ENCODE results near the gene SHROOM3. TPM values are rescaled to one million over a fixed set of nuclear protein-coding genes. Genes with fewer than 3 reads are reported as not detected.

The SHROOM3 gene
- total RNA-seq, 2 experiments from 2014 or later = not detected

DNA sequence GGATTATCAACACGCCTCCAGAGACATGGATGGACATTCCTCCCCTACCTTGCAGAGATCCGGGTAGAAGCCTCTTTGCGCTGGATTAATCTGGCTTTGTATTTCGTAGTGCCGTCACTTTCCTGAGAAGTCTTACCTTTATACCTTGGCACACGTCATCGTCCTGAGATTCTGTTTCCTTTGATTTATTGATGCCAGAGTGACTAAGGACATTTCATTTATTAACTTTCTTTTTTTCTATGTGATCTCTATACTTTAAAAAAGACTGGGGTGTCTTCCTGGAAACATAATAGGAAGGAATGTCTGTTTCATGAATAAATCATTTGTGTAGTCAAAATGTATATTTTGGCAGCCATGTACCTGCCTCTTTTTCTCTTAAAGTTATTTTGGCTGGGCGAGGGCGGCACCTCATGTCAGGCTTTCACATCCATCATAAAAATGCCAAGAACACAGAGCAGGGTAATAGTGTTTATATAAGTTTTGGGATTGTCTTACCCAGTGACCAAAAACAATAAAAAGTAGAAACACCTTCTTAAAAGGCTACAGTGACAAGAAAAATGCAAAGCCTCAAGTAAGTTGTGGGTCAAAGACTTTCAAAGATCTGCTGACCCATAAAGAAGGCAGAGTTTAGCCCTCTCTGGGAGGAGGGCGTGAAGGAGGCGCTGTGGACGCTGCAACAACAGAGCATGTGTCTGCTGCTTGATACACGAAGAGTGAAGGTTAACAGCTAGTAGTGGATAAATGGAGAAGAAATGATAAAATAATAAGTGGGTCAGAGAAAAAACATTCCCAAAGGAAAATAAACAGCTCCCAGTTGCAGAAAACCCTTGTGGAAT is 124.4 kb downstream of the SHROOM3 start:
- no peak overlapping the region for H3K4me3 Mint-ChIP-seq
- H3K36me3 Mint-ChIP-seq (ENCODE audit: low read depth) = no peaks in the 10 kb centered on the region
- H3K27me3 Mint-ChIP-seq = no peaks in the 10 kb centered on the region
- no peaks in the 10 kb centered on the region for H3K4me1 Mint-ChIP-seq
- H3K27ac Mint-ChIP-seq = no peak overlapping the region
- H3K9me3 Mint-ChIP-seq = no peaks in the 10 kb centered on the region
- DNase-seq = no peak
- ChIA-PET POLR2A (no interaction called here), CTCF (no interaction called here)

DNA sequence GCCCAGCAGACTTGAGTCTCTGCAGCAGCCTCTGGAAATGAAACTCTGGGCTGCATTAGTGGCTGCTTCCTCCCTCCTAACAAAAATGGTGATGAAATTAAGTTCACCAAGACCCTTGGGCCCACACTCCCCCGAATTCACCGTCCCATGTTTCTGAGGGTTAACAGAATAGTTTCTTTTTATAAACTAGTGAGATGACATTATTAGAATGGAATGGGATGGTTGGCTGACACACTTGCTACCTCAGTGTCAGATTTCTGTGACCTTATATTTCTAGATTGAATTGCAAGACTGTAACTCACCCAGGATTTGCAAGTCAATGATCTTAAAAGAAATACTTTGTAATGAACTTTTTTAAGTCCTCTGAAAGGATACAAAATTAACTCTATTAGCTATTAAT is 127.1 kb downstream of the SHROOM3 start:
- ChIA-PET POLR2A (no interaction called here), CTCF (no interaction called here)
- Mint-ChIP-seq H3K9me3 (no peaks in the 10 kb centered on the region), H3K27me3 (no peaks in the 10 kb centered on the region), H3K36me3 (ENCODE audit: low read depth) (no peaks in the 10 kb centered on the region), H3K4me1 (no peaks in the 10 kb centered on the region), H3K4me3 (no peak overlapping the region), H3K27ac (no peak overlapping the region)
- no peak for DNase-seq

- no peak overlapping the region for H3K27ac Mint-ChIP-seq
- no peaks in the 10 kb centered on the region for H3K4me1 Mint-ChIP-seq
- DNase-seq = no peak
- ChIA-PET POLR2A (no interaction called here), CTCF (no interaction called here)
- H3K9me3 Mint-ChIP-seq = no peaks in the 10 kb centered on the region
- H3K36me3 Mint-ChIP-seq (ENCODE audit: low read depth) = no peaks in the 10 kb centered on the region
- no peaks in the 10 kb centered on the region for H3K27me3 Mint-ChIP-seq
- no peak overlapping the region for H3K4me3 Mint-ChIP-seq
These were observed 127.9 kb downstream of the SHROOM3 start for GRCh38 chr4:76562836-76563453.

- no peak for DNase-seq
- Mint-ChIP-seq H3K27me3 (peaks cover 1% of the 10 kb centered on the region), H3K4me3 (no peak overlapping the region), H3K4me1 (no peaks in the 10 kb centered on the region), H3K27ac (no peak overlapping the region), H3K36me3 (ENCODE audit: low read depth) (no peaks in the 10 kb centered on the region), H3K9me3 (no peaks in the 10 kb centered on the region)
- ChIA-PET POLR2A (no interaction called here), CTCF (no interaction called here)
These were observed 128.6 kb downstream of the SHROOM3 start for GRCh38 chr4:76563454-76564122.

DNA sequence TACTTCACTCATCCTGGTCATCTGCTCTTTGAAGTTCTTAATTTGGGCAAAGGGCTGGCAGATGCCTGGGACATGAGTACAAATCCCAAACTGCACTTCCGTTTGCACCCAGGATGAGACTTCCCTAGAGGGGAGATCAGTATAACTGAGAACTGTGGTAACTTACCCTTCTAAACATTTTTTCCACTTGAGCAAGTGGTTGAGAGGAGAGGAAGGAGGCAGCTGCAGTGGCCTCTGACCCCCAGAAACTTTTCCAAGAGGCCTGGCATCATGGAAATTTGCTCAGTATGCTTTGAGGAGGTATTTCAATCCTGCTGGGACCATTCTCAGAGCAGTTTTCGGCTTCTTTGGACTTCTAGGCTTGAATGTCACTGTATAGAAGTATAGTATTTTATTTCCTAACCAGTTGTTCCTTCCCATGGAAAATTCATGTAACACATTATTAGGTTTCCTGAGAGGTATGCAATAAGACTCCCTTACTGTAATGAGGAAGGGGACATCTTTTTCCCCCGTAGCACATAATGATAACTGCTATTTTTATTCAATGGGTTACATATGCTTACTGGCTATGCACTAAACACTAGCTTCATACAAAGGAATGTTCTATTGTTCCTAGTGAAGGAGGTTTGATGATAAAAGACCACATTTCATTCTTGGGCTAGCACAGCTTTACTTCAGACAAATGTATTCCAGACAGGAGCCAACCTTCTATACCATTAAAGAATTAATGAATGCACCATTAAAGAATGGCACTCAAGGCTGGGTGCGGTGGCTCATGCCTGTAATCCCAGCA is 129.3 kb downstream of the SHROOM3 start:
- no peak overlapping the region for H3K4me3 Mint-ChIP-seq
- CTCF ChIA-PET = interaction anchor here (0.9 kb wide), 1 partner anchor 15 kb away, joined by 3 read pairs; no protein-coding TSS in a partner anchor
- POLR2A ChIA-PET = no interaction called here

GRCh38 chr4:76568262-76568661 is 133.2 kb downstream of the SHROOM3 start:
- H3K4me3 Mint-ChIP-seq = no peak overlapping the region
- H3K27me3 Mint-ChIP-seq = peaks cover 7% of the 10 kb centered on the region
- CTCF ChIA-PET = no interaction called here

More for the DNA sequence above, 129.3 kb downstream of the SHROOM3 start:
- no peaks in the 10 kb centered on the region for H3K36me3 Mint-ChIP-seq (ENCODE audit: low read depth)
- H3K27ac Mint-ChIP-seq = no peak overlapping the region
- peaks cover 1% of the 10 kb centered on the region for H3K27me3 Mint-ChIP-seq
- no peaks in the 10 kb centered on the region for H3K4me1 Mint-ChIP-seq
- DNase-seq = no peak
- H3K9me3 Mint-ChIP-seq = no peaks in the 10 kb centered on the region

GRCh38 chr4:76569225-76569624 is 134.2 kb downstream of the SHROOM3 start:
- CTCF ChIA-PET = no interaction called here

More at GRCh38 chr4:76568262-76568661, 133.2 kb downstream of the SHROOM3 start:
- Mint-ChIP-seq H3K36me3 (ENCODE audit: low read depth) (no peaks in the 10 kb centered on the region), H3K9me3 (no peaks in the 10 kb centered on the region), H3K4me1 (no peaks in the 10 kb centered on the region), H3K27ac (no peak overlapping the region)
- no peak for DNase-seq
- POLR2A ChIA-PET = no interaction called here

DNA sequence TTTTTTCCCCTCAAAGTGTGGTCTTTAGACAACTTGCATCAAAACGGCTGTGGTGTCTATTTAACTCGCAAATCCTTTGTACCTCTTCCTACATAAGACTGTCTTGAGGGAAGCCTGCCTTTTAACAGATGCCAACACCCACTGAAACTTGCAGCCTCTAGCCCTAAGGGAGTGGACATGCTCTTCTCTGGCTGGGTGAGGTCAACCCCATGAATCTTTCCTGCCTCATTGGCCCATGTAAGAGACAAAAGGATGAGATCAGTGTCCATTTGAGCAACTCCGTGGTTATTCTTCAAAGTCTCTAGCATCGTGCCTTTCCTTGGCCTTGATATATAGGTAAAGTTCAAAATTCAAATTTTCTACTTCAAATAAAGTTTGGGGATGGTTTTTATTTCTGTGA is 134.7 kb downstream of the SHROOM3 start:
- Mint-ChIP-seq H3K27me3 (peaks cover 13% of the 10 kb centered on the region), H3K36me3 (ENCODE audit: low read depth) (no peaks in the 10 kb centered on the region), H3K9me3 (no peaks in the 10 kb centered on the region), H3K4me1 (no peaks in the 10 kb centered on the region), H3K4me3 (no peak overlapping the region), H3K27ac (no peak overlapping the region)
- CTCF ChIA-PET = no interaction called here
- DNase-seq = no peak
- POLR2A ChIA-PET = no interaction called here

More at GRCh38 chr4:76569225-76569624, 134.2 kb downstream of the SHROOM3 start:
- no peaks in the 10 kb centered on the region for H3K36me3 Mint-ChIP-seq (ENCODE audit: low read depth)
- H3K27me3 Mint-ChIP-seq = peaks cover 10% of the 10 kb centered on the region
- no peaks in the 10 kb centered on the region for H3K4me1 Mint-ChIP-seq
- no peak overlapping the region for H3K27ac Mint-ChIP-seq
- POLR2A ChIA-PET = no interaction called here
- no peaks in the 10 kb centered on the region for H3K9me3 Mint-ChIP-seq
- no peak for DNase-seq
- H3K4me3 Mint-ChIP-seq = no peak overlapping the region

- H3K27ac Mint-ChIP-seq = no peak overlapping the region
- H3K27me3 Mint-ChIP-seq = peaks cover 16% of the 10 kb centered on the region
- no peaks in the 10 kb centered on the region for H3K36me3 Mint-ChIP-seq (ENCODE audit: low read depth)
- DNase-seq = no peak
- H3K4me3 Mint-ChIP-seq = no peak overlapping the region
- no peaks in the 10 kb centered on the region for H3K4me1 Mint-ChIP-seq
- POLR2A ChIA-PET = no interaction called here
- H3K9me3 Mint-ChIP-seq = no peaks in the 10 kb centered on the region
- CTCF ChIA-PET = interaction anchor here (1.6 kb wide), 1 partner anchor 14 kb away, joined by 3 read pairs; no protein-coding TSS in a partner anchor
These were observed 135.3 kb downstream of the SHROOM3 start for GRCh38 chr4:76570141-76570973.

GRCh38 chr4:76571274-76571673 is 136.2 kb downstream of the SHROOM3 start:
- Mint-ChIP-seq H3K9me3 (no peaks in the 10 kb centered on the region), H3K4me3 (no peak overlapping the region), H3K27me3 (peaks cover 22% of the 10 kb centered on the region), H3K4me1 (no peaks in the 10 kb centered on the region), H3K36me3 (ENCODE audit: low read depth) (no peaks in the 10 kb centered on the region), H3K27ac (no peak overlapping the region)
- CTCF ChIA-PET = interaction anchor here (1.6 kb wide), 1 partner anchor 15 kb away, joined by 3 read pairs; no protein-coding TSS in a partner anchor
- POLR2A ChIA-PET = no interaction called here
- DNase-seq = no peak

GRCh38 chr4:76572224-76572623 is 137.2 kb downstream of the SHROOM3 start:
- Mint-ChIP-seq H3K4me3 (no peak overlapping the region), H3K4me1 (no peaks in the 10 kb centered on the region), H3K27ac (no peak overlapping the region), H3K9me3 (no peaks in the 10 kb centered on the region), H3K27me3 (peaks cover 23% of the 10 kb centered on the region), H3K36me3 (ENCODE audit: low read depth) (no peaks in the 10 kb centered on the region)
- ChIA-PET CTCF (no interaction called here), POLR2A (no interaction called here)
- DNase-seq = no peak

- no peak overlapping the region for H3K27ac Mint-ChIP-seq
- DNase-seq = no peak
- POLR2A ChIA-PET = no interaction called here
- H3K27me3 Mint-ChIP-seq = peaks cover 31% of the 10 kb centered on the region
- H3K4me3 Mint-ChIP-seq = no peak overlapping the region
- CTCF ChIA-PET = no interaction called here
- no peaks in the 10 kb centered on the region for H3K4me1 Mint-ChIP-seq
- no peaks in the 10 kb centered on the region for H3K9me3 Mint-ChIP-seq
- H3K36me3 Mint-ChIP-seq (ENCODE audit: low read depth) = no peaks in the 10 kb centered on the region
These were observed 141.8 kb downstream of the SHROOM3 start for GRCh38 chr4:76576824-76577223.

Data from activated CD4-positive, alpha-beta T cell treated with anti-CD3 and anti-CD28 coated beads, Interleukin-2, amount 10 ng/mL, durations not matched to agents 7 days and 5 days (primary cell).